Measurements from ENCODE around the gene FAM78A.
"Not testable (repeated sequence)": the region's sequence is repeated elsewhere in the genome, so short reads cannot be mapped to it uniquely, and the experiment has no call there.

The FAM78A gene

DNA sequence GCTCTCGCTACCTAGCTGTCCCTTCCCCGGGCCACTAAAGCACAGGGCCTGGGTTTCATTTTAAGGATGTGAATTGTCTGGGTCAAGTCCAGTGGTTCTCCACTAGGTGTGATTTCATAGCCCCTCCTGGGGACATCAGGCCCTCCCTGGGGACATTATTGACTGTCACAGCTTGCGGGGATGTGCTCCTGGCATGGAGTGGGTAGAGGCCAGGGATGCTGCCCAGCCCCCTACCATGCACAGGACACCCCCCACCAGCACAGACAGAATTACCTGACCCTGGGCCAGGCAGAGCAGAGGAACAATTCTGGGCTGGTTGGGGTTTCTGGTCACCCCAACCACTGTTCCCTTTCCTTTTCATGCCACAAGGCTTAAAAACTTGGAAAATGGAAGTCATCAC, 4.1 kb downstream of the FAM78A start:
- no peak for ATAC-seq

DNA sequence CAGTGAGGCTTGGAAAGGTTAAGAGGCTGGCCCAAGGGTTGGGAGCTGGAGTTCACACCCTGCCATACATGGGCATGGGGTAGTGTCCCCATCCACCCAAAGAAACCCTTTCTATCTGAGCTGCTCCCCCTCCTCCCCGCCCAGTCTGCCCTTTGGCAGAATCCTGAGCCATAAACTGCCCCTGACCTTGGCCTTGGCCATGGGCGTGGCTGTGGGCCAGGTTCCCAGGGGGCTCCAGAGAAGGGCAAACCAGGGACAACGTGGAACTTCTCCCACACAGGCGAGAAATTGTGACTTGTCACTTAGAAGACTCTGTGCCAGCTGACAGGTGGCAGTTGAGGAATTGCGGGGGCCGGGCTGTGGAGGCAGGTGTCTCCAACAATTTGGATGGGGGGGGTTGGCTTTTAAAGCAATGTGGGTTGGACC, 4.8 kb downstream of the FAM78A start:
- no peak for ATAC-seq

More for the DNA sequence above, 4.1 kb downstream of the FAM78A start:
- no peak for TF ChIP-seq TCF4 (CRISPR knock-in tag; IDR thresholded peaks at IDR 0.05; ENCODE audit: borderline replicate concordance)
- TF ChIP-seq, protein P1, sequence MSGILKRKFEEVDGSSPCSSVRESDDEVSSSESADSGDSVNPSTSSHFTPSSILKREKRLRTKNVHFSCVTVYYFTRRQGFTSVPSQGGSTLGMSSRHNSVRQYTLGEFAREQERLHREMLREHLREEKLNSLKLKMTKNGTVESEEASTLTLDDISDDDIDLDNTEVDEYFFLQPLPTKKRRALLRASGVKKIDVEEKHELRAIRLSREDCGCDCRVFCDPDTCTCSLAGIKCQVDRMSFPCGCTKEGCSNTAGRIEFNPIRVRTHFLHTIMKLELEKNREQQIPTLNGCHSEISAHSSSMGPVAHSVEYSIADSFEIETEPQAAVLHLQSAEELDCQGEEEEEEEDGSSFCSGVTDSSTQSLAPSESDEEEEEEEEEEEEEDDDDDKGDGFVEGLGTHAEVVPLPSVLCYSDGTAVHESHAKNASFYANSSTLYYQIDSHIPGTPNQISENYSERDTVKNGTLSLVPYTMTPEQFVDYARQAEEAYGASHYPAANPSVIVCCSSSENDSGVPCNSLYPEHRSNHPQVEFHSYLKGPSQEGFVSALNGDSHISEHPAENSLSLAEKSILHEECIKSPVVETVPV (CRISPR knock-in tag; IDR thresholded peaks at IDR 0.05) = no peak
- no peak for TF ChIP-seq ZFP30 (CRISPR knock-in tag; IDR thresholded peaks at IDR 0.05)
- TF ChIP-seq, protein P2, sequence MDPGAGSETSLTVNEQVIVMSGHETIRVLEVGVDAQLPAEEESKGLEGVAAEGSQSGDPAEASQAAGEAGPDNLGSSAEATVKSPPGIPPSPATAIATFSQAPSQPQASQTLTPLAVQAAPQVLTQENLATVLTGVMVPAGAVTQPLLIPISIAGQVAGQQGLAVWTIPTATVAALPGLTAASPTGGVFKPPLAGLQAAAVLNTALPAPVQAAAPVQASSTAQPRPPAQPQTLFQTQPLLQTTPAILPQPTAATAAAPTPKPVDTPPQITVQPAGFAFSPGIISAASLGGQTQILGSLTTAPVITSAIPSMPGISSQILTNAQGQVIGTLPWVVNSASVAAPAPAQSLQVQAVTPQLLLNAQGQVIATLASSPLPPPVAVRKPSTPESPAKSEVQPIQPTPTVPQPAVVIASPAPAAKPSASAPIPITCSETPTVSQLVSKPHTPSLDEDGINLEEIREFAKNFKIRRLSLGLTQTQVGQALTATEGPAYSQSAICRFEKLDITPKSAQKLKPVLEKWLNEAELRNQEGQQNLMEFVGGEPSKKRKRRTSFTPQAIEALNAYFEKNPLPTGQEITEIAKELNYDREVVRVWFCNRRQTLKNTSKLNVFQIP (CRISPR knock-in tag; IDR thresholded peaks at IDR 0.05; ENCODE audit: borderline replicate concordance, low read depth) = no peak
- TF ChIP-seq TOX (CRISPR knock-in tag; IDR thresholded peaks at IDR 0.05; ENCODE audit: borderline replicate concordance) = no peak
- TF ChIP-seq RARB (CRISPR knock-in tag; IDR thresholded peaks at IDR 0.05) = no peak
- TF ChIP-seq PPARA (CRISPR knock-in tag; IDR thresholded peaks at IDR 0.05; ENCODE audit: borderline replicate concordance) = no peak
- TF ChIP-seq ZC3H10 (CRISPR knock-in tag; IDR thresholded peaks at IDR 0.05) = no peak
- no peak for TF ChIP-seq BACH2 (CRISPR knock-in tag; IDR thresholded peaks at IDR 0.05; ENCODE audit: borderline replicate concordance)
- no peak for TF ChIP-seq CSDC2 (CRISPR knock-in tag; IDR thresholded peaks at IDR 0.05)
- TF ChIP-seq GLIS3 (CRISPR knock-in tag; IDR thresholded peaks at IDR 0.05) = no peak
- TF ChIP-seq ISL1 (CRISPR knock-in tag; IDR thresholded peaks at IDR 0.05) = no peak
- TF ChIP-seq ZNF565 (CRISPR knock-in tag; conservative IDR thresholded peaks at IDR 0.05; ENCODE audit: low read depth) = no peak
- TF ChIP-seq ZNF70 (CRISPR knock-in tag; IDR thresholded peaks at IDR 0.05) = no peak

DNA sequence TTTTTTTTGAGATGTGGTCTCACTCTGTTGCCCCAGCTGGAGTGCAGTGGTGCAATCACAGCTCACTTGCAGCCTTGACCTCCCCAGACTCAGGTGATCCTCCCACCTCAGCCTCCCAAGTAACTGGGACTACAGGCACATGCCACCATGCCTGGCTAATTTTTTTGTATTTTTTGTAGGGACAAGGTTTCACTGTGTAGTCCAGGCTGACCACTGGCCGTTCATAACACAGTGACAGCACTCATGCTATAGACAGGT, 5.4 kb downstream of the FAM78A start:
- ATAC-seq = not testable (repeated sequence)

More for the DNA sequence above, 4.8 kb downstream of the FAM78A start:
- TF ChIP-seq BACH2 (CRISPR knock-in tag; IDR thresholded peaks at IDR 0.05; ENCODE audit: borderline replicate concordance) = no peak

DNA sequence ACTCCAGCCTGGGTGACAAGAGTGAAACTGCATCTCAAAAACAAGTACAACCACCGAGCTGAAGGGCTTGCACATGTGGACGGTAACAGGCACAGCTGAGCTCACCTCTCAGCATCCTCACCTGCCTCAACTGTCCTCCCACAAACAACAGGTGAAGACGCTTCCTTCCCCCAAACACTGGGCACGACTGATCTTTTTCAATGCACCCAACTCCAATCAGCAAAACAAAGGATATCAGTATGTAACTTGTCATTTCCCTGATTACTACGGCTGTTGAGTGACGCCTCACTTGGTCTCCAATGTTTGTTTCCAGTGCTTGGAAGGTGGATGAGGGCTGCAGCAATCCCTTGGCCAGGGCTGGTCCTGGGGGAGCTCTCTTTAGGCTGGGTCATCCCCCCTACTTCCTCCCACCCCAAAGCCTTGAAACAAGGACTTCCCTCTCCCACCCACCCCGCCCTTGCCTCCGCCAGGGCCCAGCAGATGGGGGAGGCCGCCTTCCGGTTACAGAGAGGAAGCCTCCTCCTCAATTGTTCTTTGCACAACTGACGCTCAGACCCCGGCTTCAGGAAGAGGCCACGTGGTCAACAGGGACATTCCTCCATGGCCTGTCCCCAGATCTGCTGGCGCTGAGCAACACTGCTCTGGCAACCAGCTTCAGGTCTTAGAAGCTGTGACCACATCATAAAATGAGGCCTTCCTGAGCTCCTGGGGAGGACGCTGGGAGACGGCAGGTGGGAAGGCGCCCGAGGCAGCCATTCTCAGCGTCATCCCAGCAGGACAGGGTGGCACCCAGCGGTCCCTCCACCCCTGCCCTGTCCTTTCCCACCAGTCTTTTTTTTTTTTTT, 5.9 kb downstream of the FAM78A start:
- TF ChIP-seq, protein P2 (CRISPR knock-in tag; IDR thresholded peaks at IDR 0.05; ENCODE audit: borderline replicate concordance, low read depth) = no peak
- TF ChIP-seq ZNF565 (CRISPR knock-in tag; conservative IDR thresholded peaks at IDR 0.05; ENCODE audit: low read depth) (no peak), ZC3H10 (CRISPR knock-in tag; IDR thresholded peaks at IDR 0.05) (no peak), PPARA (CRISPR knock-in tag; IDR thresholded peaks at IDR 0.05; ENCODE audit: borderline replicate concordance) (no peak), OSR1 (CRISPR knock-in tag; IDR thresholded peaks at IDR 0.05) (no peak), ESRRG (CRISPR knock-in tag; IDR thresholded peaks at IDR 0.05) (no peak), CSDC2 (CRISPR knock-in tag; IDR thresholded peaks at IDR 0.05) (no peak), TCF4 (CRISPR knock-in tag; IDR thresholded peaks at IDR 0.05; ENCODE audit: borderline replicate concordance) (no peak), ZNF8 (CRISPR knock-in tag; IDR thresholded peaks at IDR 0.05) (no peak), ZFP30 (CRISPR knock-in tag; IDR thresholded peaks at IDR 0.05) (no peak), ZFP3 (CRISPR knock-in tag; IDR thresholded peaks at IDR 0.05) (no peak)
- TF ChIP-seq, protein P3, sequence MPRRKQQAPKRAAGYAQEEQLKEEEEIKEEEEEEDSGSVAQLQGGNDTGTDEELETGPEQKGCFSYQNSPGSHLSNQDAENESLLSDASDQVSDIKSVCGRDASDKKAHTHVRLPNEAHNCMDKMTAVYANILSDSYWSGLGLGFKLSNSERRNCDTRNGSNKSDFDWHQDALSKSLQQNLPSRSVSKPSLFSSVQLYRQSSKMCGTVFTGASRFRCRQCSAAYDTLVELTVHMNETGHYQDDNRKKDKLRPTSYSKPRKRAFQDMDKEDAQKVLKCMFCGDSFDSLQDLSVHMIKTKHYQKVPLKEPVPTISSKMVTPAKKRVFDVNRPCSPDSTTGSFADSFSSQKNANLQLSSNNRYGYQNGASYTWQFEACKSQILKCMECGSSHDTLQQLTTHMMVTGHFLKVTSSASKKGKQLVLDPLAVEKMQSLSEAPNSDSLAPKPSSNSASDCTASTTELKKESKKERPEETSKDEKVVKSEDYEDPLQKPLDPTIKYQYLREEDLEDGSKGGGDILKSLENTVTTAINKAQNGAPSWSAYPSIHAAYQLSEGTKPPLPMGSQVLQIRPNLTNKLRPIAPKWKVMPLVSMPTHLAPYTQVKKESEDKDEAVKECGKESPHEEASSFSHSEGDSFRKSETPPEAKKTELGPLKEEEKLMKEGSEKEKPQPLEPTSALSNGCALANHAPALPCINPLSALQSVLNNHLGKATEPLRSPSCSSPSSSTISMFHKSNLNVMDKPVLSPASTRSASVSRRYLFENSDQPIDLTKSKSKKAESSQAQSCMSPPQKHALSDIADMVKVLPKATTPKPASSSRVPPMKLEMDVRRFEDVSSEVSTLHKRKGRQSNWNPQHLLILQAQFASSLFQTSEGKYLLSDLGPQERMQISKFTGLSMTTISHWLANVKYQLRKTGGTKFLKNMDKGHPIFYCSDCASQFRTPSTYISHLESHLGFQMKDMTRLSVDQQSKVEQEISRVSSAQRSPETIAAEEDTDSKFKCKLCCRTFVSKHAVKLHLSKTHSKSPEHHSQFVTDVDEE (CRISPR knock-in tag; IDR thresholded peaks at IDR 0.05) = no peak
- no peak for ATAC-seq

Measured in SK-N-SH treated with all-trans-retinoic acid at 6 μM for 48 hours (cell line).